Panc1 (cell line): Measurements from ENCODE around the gene IGF1R.

Experiments used
- POLR2AphosphoS5 ChIP-seq: IDR thresholded peaks from 2 replicates; pipeline ENCODE4 v1.6.1; 2012; ENCODE audit warnings: mild to moderate bottlenecking, low read depth, low read length, moderate library complexity
- TCF7L2 ChIP-seq: IDR thresholded peaks from 2 replicates; pipeline ENCODE4 v1.6.1; 2011; ENCODE audit warnings: mild to moderate bottlenecking, low read depth, low read length, inconsistent platforms
- TF ChIP-seq, protein P1 (sequence below): fragments of 450-650 bp; IDR thresholded peaks from 2 replicates; pipeline ENCODE4 v1.5.1; 2017; ENCODE audit warnings: mild to moderate bottlenecking

DNA sequence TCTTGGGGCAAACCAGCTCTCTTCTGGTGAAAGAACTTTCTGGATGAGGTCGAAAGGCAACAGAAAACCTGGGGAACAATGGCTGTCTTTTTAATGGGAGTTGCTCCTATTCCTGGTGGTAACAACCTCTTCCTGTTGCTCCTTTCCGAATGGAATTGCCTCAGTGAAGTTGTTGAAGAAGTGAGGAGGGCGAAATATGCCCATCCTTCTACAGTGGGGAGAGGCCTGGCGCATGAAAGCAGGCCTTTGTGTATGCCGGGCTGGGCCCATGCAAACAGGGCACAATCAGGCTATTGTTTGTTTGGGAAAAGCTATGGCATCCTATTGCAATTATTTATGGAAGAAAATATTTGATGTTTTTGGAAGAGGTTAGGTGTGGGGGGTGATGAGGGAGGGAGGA is 166.9 kb downstream of the IGF1R start:
- TF ChIP-seq POLR2AphosphoS5 = no peak
- TF ChIP-seq, protein P1, sequence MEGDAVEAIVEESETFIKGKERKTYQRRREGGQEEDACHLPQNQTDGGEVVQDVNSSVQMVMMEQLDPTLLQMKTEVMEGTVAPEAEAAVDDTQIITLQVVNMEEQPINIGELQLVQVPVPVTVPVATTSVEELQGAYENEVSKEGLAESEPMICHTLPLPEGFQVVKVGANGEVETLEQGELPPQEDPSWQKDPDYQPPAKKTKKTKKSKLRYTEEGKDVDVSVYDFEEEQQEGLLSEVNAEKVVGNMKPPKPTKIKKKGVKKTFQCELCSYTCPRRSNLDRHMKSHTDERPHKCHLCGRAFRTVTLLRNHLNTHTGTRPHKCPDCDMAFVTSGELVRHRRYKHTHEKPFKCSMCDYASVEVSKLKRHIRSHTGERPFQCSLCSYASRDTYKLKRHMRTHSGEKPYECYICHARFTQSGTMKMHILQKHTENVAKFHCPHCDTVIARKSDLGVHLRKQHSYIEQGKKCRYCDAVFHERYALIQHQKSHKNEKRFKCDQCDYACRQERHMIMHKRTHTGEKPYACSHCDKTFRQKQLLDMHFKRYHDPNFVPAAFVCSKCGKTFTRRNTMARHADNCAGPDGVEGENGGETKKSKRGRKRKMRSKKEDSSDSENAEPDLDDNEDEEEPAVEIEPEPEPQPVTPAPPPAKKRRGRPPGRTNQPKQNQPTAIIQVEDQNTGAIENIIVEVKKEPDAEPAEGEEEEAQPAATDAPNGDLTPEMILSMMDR = no peak
- no peak for TF ChIP-seq TCF7L2
